ENCODE results near the gene CIZ1. TPM values are rescaled to one million over a fixed set of nuclear protein-coding genes. Genes with fewer than 3 reads are reported as not detected.

The CIZ1 gene
- total and polyA plus RNA-seq, 9 of the 15 experiments (the other 6 are each of a cell fraction or from before 2014, with no cell fraction given) = 6.6 to 329 (median 87.8) TPM

- Histone ChIP-seq H3K4me2 (ENCODE audit: insufficient read depth, low read length) (no peak overlapping the region), H3K4me1 (replicated peaks in 1 of 2; ENCODE audit: control insufficient read depth in 2 of 2, insufficient read depth in 2 of 2, low read length in 2 of 2) (peaks cover 10 to 57% of the 10 kb centered on the region in 2 experiments), H3K9me1 (ENCODE audit: control insufficient read depth, insufficient read depth, low read length) (no peaks in the 10 kb centered on the region), H3K4me3 (no peak overlapping the region), H4K20me1 (replicated peaks; ENCODE audit: control insufficient read depth, insufficient read depth, low read length) (peaks cover 8% of the 10 kb centered on the region; the same call in 1 of the 2 replicates), H3K27me3 (ENCODE audit: control insufficient read depth in 2 of 2, insufficient read depth in 2 of 2, low read length in 2 of 2) (no peaks in the 10 kb centered on the region), H3K9ac (ENCODE audit: insufficient read depth in 1 of 2, low read depth in 2 of 2, low read length in 2 of 2) (no peak overlapping the region), H2AFZ (ENCODE audit: low read depth, low read length) (no peak overlapping the region), H3K36me3 (ENCODE audit: control insufficient read depth, insufficient read depth, low read length) (peaks cover 60% of the 10 kb centered on the region), H3K79me2 (ENCODE audit: control insufficient read depth, insufficient read depth, low read length) (peaks cover 38% of the 10 kb centered on the region), H3K27ac (ENCODE audit: extremely low read depth, low read depth, low read length) (no peak overlapping the region), H3K9me3 (replicated peaks; ENCODE audit: control insufficient read depth, insufficient read depth, low read depth, low read length) (no peaks in the 10 kb centered on the region)
- no peak for FAIRE-seq
- WGBS (ENCODE audit: insufficient coverage, low coverage, missing lambda C conversion rate) = 82% methylated on average over 7 of the region's 8 CpGs
- intact Hi-C loops (cut with micrococcal nuclease) (loop anchor here (10.0 kb wide), 2 partner anchors 70 to 150 kb away; partner anchors contain the start of genes CIZ1, GOLGA2 and SWI5), in situ Hi-C loops (cut with MboI) (no loop called here)
- BruUV-seq (replicated peaks) = no TSS peak
- TF ChIP-seq ZMIZ1 (IDR thresholded peaks at IDR 0.05; ENCODE audit: low read depth in 2 of 2, low read length in 2 of 2) = no peak
- no peak for TF ChIP-seq ILK (tag; IDR thresholded peaks at IDR 0.05; ENCODE audit: borderline replicate concordance, low read depth)
- TF ChIP-seq ZBTB17 (CRISPR knock-in tag; IDR thresholded peaks at IDR 0.05) = no peak
- TF ChIP-seq NR2F6 (CRISPR knock-in tag; IDR thresholded peaks at IDR 0.05) = no peak
- no peak for ATAC-seq
- ChIA-PET CTCF (ENCODE audit: low intra/inter-chr PET ratio) (interaction anchor here (0.6 to 0.7 kb wide), 3 partner anchors 20 to 431 kb away, joined by 3 read pairs; no protein-coding TSS in a partner anchor), POLR2A (interaction anchor here (0.6 to 1.0 kb wide), 4 partner anchors 8 to 217 kb away, joined by 3 to 7 read pairs (median 4); no protein-coding TSS in a partner anchor)
- DNase-seq (ENCODE audit: extremely low read depth in 1 of 4, low spot score in 3 of 4) = no peak
These were observed 66.9 kb downstream of the CIZ1 start for GRCh38 chr9:128124451-128124850.

Measured in K562 (cell line).